T47D (cell line): ENCODE measurements around the gene CCSER1.
"Not testable (repeated sequence)": the region's sequence is repeated elsewhere in the genome, so short reads cannot be mapped to it uniquely, and the experiment has no call there.

Source experiments
- DNase-seq, 2 experiments: peaks; one replicate each; pipeline versions ENCODE4 v3.0.0 to v3.0.0-alpha.2; 2011 to 2012; ENCODE audit warnings: low read depth in 1 of 2, low spot score in 1 of 2
- JUND ChIP-seq: IDR thresholded peaks from 2 replicates; pipeline ENCODE4 v1.6.1; 2012; ENCODE audit warnings: low read depth
- in situ Hi-C: cut with HindIII; loops from 2 replicates; pipeline ENCODE4 v1.10.0; 2016; ENCODE audit warnings: low sequenced_read_pairs, low pct_unique_long_range_greater_than_20kb

The CCSER1 gene

DNA sequence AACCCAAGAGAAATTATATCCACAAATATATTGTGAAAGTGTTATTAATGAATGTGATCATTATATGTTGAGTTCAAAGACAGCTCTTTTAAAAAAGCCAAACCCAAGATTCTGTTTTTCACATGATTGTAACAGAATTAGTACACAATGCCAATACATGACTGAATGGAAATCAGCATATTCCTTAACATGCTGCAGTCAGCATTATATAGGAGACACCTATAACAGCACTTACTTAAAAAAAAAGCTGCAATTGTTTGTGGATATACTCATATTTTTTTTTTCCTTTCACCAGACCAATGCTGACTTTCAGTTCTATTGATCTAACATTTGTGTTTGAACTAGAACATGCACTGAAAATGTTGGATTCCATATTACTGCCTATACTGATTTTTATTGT is 165.2 kb downstream of the CCSER1 start:
- no peak for DNase-seq
- TF ChIP-seq JUND = no peak
- in situ Hi-C loops = no loop called here

DNA sequence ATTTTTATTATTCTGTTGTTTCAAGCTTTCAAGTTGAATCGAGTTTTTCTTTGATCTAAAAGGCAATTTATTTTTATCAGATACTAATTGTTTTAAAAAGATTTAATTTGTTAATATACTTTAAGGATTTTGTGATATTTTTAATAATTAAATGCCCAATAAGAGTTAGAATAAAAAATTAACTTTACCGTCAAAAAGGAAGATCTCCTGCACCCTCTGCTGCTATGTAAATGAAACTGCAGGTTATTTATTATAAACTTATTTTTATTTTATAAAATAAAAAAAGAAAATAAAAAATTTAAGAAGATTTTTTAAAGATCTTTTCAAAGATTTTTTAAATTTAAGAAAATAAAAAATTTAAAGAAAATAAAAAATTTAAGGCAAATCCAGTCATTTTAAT is 166.1 kb downstream of the CCSER1 start:
- no peak for TF ChIP-seq JUND
- in situ Hi-C loops = no loop called here

DNA sequence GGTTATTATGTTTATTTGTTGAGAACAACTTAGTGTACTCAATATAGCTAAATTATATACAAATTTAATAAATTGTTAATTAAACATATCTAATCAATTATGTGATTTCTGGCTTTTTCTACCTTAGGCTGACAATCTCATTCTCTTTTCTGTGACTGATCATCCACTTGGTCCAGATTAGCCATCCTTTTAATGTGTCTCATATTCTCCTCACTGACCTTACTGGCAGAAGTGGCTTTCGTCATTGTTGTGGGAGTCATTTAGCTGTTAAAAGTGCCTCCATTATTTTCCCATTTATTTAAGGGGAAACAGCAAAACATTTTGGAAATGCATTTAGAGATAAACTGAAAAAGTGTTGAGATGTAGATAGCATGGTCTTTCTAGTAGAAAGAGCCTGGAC is 172.2 kb downstream of the CCSER1 start:
- in situ Hi-C loops = no loop called here
- DNase-seq = no peak
- TF ChIP-seq JUND = no peak

More for the DNA sequence above, 166.1 kb downstream of the CCSER1 start:
- peak in 1 of 2 experiments; percentile 2 for DNase-seq

DNA sequence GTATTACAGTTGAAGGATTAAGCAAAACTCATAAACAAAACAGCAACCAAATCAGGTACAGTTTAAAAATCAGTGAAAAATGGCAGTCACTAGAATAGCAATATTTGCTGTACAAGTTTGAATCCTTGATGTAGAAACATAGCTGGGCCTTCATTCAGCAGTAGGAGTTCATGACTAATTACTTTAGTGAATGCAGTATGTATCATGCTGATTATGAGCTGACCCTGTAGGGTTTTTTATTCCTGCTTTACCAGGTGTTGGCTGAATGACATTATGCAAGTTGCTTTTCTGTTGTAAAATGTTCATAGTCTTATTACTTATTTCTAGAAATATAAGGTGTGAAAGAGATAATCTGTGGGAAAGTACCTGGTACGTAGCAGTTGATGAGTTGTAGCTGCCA is 179.6 kb downstream of the CCSER1 start:
- in situ Hi-C loops = no loop called here
- DNase-seq = no peak
- no peak for TF ChIP-seq JUND

DNA sequence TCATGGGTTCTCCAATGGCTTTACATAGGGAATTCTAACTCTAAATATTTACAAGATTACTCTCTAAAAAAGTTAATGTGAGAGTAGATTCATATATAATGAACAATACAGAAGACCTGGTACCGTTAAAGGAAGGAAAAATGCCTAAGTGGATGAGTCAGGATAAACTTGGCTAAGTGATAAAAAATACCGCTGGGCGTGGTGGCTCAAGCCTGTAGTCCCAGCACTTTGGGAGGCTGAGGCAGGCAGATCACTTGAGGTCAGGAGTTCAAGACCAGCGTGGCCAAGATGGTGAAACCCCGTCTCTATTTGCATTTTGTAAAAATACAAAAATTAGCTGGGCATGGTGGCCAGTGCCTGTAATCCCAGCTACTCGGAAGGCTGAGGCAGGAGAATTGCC is 189.9 kb downstream of the CCSER1 start:
- DNase-seq, in situ Hi-C loops: not testable (repeated sequence)

DNA sequence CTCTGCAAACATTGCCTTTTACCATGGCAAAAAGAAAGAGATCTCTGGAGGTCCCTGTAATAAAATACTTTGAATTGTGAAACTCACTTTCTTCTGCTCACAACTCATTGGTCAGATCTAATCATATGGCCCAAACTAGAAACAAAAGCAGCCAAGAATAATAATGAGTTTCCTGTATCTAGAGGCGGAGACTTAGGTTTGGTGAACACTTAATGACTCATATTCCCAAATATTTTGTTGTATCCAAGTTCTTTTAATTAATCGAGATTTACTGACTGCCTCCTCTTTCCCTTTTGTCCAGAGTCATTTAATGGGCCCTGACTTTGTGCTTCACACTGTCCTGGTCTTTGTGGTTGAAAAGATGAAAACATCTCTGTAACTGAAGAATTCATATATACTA is 190.6 kb downstream of the CCSER1 start:
- in situ Hi-C loops = no loop called here
- DNase-seq = no peak
- no peak for TF ChIP-seq JUND

DNA sequence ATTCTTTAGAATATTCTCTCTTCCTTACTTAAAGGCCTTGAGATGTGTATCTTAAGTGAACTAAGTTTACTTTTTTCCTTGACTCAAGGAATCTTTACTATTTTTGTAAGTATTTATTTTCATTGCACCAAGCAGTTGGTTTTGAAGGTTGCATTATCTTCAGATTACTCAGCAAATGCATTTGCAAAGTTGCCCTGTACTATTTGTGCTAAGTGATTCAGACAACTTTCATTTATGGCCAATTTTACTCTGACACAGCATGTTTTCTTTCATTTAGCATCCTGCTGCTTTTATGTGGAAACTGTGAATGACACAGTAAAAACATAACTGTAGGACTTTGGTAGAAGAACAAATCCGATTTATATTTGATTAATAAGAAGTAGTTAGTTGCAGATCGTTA is 191.0 kb downstream of the CCSER1 start:
- no peak for TF ChIP-seq JUND
- DNase-seq = no peak
- in situ Hi-C loops = no loop called here

DNA sequence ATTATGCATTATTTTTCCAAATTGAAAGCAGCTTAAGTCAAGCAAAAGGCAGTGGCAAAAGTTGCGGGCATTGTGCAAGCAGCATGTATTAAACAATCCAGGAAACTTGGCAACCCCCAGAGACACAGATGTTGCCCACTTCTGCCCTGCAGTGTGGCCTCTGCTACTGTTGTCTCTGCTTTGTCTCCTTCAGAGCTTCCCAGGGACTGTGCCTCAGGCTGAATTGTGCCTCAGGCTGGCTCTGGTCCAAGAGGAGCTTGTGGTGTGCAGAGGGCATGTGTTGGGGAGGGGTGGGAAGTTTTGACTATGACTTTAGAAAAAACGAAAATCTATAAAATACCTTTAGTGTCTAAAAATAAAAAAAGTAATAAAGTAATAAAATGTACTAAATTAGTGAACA is 201.4 kb downstream of the CCSER1 start:
- TF ChIP-seq JUND = no peak
- in situ Hi-C loops = no loop called here
- DNase-seq = peak in 1 of 2 experiments; percentile 25

DNA sequence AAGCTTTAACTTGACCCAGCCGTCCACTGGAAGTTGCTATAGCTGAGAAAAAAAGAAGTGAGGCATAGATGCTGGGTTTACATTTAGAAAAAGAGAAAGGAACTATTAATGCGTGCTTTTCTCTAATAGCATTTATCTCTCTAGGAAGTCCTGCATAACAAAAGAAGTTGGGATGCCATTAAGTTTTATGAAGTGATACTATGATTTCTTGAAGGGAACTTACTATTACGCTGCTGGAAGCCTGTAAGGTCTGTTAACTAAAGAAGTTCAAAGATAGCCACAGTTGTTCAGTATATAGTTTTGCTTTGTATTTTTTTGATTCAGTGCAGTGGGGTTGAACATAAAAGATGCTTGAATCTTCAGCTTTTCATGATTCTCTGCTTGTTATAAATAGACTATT is 203.4 kb downstream of the CCSER1 start:
- TF ChIP-seq JUND = no peak
- no peak for DNase-seq
- in situ Hi-C loops = no loop called here

DNA sequence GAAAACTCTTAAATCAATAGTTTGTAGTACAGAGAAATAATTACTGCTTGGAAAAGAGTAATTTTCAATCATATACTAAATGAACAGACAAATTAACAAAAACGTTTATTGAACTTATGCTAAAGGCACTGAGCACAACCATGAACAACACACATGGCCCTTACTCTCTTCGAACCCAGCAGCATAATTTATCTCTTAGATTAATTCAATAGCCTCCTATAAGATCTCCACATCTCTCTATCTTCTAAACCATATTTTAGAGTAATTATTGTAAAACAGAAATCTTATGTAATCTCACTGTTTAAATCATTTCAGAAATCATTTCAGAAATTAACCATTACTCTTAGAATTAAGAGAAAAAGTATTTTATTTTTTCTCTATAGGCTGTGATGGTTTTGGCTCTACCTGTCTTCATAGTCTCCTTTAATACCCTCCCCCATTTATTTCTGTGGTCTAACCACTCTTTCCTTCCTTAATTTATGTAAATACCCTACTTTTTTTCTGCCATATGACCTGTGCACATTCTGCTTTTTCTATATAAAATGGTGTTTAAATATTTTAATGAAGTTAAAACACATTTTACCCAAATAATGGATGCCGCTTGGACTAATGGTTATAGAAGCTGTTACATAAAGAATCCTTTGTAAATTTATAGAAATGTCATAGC is 218.5 kb downstream of the CCSER1 start:
- TF ChIP-seq JUND = no peak
- DNase-seq = no peak
- in situ Hi-C loops = no loop called here

DNA sequence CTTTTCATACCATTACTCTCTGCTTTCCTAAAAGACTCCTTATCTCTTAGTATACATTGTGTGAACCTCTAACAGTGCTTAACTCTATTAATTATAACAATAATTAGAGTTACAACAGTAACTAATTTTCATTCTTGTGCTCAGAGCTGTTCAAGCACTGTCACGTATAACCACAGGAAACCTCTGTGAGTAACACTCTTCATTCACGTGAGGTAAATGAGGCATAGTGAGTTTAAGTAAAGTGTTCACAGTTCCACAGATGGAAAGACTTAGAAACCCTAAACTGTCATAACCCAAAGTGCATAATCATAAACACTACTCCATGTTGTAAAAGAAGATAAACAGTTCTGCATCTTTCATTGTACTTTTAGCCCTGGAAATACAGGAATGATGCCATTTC is 222.4 kb downstream of the CCSER1 start:
- DNase-seq = no peak
- TF ChIP-seq JUND = no peak
- in situ Hi-C loops = no loop called here

DNA sequence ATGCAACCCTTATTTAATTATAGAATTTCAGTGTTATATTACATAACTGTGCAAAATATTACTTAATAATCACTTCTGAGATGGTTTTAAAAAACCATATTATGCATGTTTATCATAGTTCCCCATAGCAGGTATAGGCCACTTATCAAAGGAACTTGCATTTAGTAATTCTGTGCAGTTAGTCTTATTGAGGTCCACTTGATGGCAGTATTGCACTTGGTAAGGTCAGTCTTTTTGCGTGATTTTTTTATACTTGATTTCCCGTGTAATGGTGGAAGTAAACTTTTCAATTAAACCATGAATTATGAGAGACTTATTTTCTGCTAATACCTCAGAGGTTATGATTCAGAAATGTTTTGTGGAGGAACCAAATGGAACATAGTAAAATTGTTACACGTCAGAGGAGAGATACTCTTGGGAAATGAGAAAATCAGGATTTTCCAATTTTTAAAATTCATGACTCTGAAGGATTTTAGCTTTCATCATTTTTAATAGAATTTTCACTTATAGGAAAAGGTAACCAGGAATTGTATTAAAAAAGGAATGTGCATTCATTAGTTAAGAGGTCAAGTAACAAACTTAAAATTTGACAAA is 230.0 kb downstream of the CCSER1 start:
- peak; percentile 2 to 66 for DNase-seq
- in situ Hi-C loops = no loop called here
- no peak for TF ChIP-seq JUND

DNA sequence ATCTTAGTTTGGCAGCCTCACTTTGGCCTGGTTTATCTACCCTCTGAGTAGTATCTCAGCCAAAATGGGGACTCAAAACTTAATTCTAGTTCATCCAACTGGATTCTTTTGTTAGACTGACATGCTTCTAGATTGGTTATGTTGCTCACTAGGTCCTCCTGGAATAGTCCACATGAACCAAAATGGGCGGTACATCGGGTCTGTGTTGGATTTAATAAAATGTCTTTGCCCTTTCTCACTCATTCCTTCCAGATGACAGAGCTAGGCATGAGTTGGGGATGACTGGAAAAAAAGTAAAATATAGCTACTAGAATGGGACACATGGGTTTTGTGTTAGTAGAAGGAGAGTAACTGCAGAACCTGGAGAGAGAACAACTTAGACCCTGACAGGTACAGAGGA is 247.9 kb downstream of the CCSER1 start:
- in situ Hi-C loops = no loop called here
- no peak for DNase-seq
- no peak for TF ChIP-seq JUND

DNA sequence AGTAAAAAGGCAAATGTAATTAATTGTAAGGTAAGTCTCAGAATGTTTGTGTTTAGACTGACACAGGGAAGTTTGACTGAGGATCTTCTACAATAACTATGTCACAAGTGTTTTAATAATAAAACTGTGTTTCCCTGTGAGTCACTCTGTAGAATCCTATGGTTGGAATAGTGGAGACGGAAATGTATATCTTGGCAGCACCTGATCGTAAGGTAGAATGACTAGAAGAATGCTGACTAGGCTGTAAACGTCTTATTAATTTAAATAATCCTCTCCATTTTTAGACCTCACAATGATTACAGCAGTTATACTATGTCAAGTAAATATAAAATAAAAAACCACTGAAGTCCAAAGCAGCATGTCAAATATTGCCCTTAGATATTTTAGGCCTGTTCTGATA is 266.0 kb downstream of the CCSER1 start:
- TF ChIP-seq JUND = no peak
- no peak for DNase-seq
- in situ Hi-C loops = no loop called here

DNA sequence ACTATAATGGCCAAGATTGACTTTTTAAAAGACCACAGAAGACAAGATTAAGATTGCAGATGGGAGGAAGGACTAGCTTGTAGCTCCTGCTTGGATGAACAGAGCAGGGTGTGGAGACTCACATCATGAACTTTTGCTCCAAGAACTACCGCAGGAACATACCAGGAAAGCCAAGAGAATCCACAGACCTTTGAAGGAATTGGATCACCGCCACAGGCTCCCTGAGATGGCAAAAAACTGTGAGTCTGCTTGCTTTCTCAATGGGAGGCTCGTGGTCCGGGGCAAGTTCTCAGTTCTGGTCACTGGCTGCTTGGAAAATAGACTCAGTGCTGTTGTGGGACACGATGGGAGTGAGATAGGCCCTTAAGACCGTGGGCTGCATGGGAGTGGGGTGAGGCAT is 276.6 kb downstream of the CCSER1 start:
- TF ChIP-seq JUND = no peak
- in situ Hi-C loops = no loop called here
- DNase-seq = no peak

DNA sequence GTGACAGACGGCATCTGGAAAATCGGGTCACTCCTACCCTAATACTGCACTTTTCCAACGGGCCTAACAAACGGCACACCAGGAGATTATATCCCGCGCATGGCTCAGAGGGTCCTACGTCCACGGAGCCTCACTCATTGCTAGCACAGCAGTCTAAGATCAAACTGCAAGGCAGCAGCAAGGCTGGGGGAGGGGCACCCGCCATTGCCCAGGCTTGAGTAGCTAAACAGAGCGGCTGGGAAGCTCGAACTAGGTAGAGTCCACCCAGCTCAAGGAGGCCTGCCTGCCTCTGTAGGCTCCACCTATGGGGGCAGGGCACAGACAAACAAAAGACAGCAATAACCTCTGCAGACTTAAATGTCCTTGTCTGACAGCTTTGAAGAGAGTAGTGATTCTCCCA is 280.7 kb downstream of the CCSER1 start:
- DNase-seq, in situ Hi-C loops: not testable (repeated sequence)

DNA sequence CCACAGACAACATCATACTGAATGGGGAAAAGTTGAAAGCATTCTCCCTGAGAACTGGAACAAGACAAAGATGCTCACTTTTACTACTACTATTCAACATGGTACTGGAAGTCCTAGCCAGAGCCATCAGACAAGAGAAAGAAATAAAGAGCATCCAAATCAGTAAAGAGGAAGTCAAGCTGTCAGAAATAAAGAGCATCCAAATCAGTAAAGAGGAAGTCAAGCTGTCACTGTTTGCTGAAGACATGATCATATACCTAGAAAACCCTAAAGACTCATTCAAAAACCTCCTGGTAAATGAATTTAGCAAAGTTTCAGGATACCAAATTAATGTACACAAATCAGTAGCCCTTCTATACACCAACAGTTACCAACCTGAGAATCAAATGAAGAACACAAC is 285.6 kb downstream of the CCSER1 start:
- DNase-seq, in situ Hi-C loops: not testable (repeated sequence)
